IMR-90 (cell line): Measurements from ENCODE around the gene ADAMTS14. TPM values are rescaled to one million over a fixed set of nuclear protein-coding genes. Genes with fewer than 3 reads are reported as not detected.

Experiments
- ATAC-seq: fragments of 200-7000 bp; cut with Tn5 transposase; 2 replicates; pipeline ENCODE4 v1.9.1; 2020; ENCODE audit warnings: low read depth, mild to moderate bottlenecking, moderate library complexity
- BruUV-seq: library from RNA; stranded (reverse); fragments of 400-500 nt; replicated peaks from 2 replicates; lab custom pipeline; 2021; lab: Mats Ljungman, UMichigan
- CTCF ChIA-PET: fragments of 300-600 bp; formaldehyde crosslinking; extraction: SDS; loops from one replicate; lab custom pipeline; 2021; ENCODE audit warnings: antibody characterized with exemption; lab: Yijun Ruan, JAX
- POLR2A ChIA-PET: fragments of 300-600 bp; sonication (Branson Sonifier 250); formaldehyde crosslinking; loops from one replicate; lab custom pipeline; 2022; ENCODE audit warnings: antibody characterized with exemption; ENCODE audit not compliant: unreplicated experiment; lab: Charles Lee
- DNase-seq: peaks from one replicate; pipeline ENCODE4 v3.0.0; 2013
- H2AFZ ChIP-seq: replicated peaks from 2 replicates; pipeline ENCODE3; 2013; ENCODE audit warnings: low read length, mild to moderate bottlenecking; ENCODE audit not compliant: poor library complexity
- H2AK5ac ChIP-seq: 2 replicates; pipeline ENCODE4 v1.6.1; 2013; ENCODE audit warnings: low read depth, low read length, inconsistent platforms
- H2AK9ac ChIP-seq: replicated peaks from 2 replicates; pipeline ENCODE3; 2013; ENCODE audit warnings: mild to moderate bottlenecking, low read depth, low read length, moderate library complexity; ENCODE audit not compliant: poor library complexity
- H2BK120ac ChIP-seq: 2 replicates; pipeline ENCODE4 v1.6.1; 2013; ENCODE audit warnings: low read depth, low read length, inconsistent platforms
- H2BK15ac ChIP-seq: 3 replicates; pipeline ENCODE4 v1.6.1; 2013; ENCODE audit warnings: low read depth, low read length, inconsistent platforms
- H2BK20ac ChIP-seq: 2 replicates; pipeline ENCODE4 v1.6.1; 2013; ENCODE audit warnings: low read depth, mild to moderate bottlenecking, inconsistent platforms, low read length, moderate library complexity
- H2BK5ac ChIP-seq: 2 replicates; pipeline ENCODE4 v1.6.1; 2013; ENCODE audit warnings: mild to moderate bottlenecking, low read depth, low read length, inconsistent platforms; ENCODE audit not compliant: poor library complexity, severe bottlenecking
- H3K14ac ChIP-seq: replicated peaks from 2 replicates; pipeline ENCODE4 v1.6.1; 2013; ENCODE audit warnings: low read depth, low read length, inconsistent platforms
- H3K18ac ChIP-seq: 2 replicates; pipeline ENCODE4 v1.6.1; 2013; ENCODE audit warnings: low read depth, low read length, control low read depth
- H3K23ac ChIP-seq: 2 replicates; pipeline ENCODE4 v1.6.1; 2013; ENCODE audit warnings: low read depth, low read length, inconsistent platforms
- H3K27ac ChIP-seq: 2 replicates; pipeline ENCODE4 v1.5.1; 2013; ENCODE audit warnings: mild to moderate bottlenecking, control low read depth, low read length; ENCODE audit not compliant: insufficient read depth
- H3K27me3 ChIP-seq: 2 replicates; pipeline ENCODE4 v1.6.1; 2013; ENCODE audit warnings: low read length; ENCODE audit not compliant: control insufficient read depth, insufficient read depth
- H3K36me3 ChIP-seq: 2 replicates; pipeline ENCODE4 v1.6.1; 2013; ENCODE audit warnings: low read length, mixed read lengths; ENCODE audit not compliant: control insufficient read depth, insufficient read depth
- H3K4ac ChIP-seq: 2 replicates; pipeline ENCODE4 v1.6.1; 2013; ENCODE audit warnings: low read depth, low read length, inconsistent platforms
- H3K4me1 ChIP-seq: 2 replicates; pipeline ENCODE4 v1.6.1; 2013; ENCODE audit warnings: low read length, mixed read lengths; ENCODE audit not compliant: control insufficient read depth, insufficient read depth
- H3K4me2 ChIP-seq: 2 replicates; pipeline ENCODE4 v1.6.1; 2013; ENCODE audit warnings: low read depth, mild to moderate bottlenecking, control low read depth, low read length, moderate library complexity
- H3K4me3 ChIP-seq: 2 replicates; pipeline ENCODE4 v1.5.1; 2013; ENCODE audit warnings: low read depth, mild to moderate bottlenecking, control low read depth, low read length, moderate library complexity; ENCODE audit not compliant: insufficient read depth
- H3K56ac ChIP-seq: 2 replicates; pipeline ENCODE4 v1.6.1; 2013; ENCODE audit warnings: low read length, inconsistent platforms; ENCODE audit not compliant: insufficient read depth; ENCODE audit errors: extremely low read depth
- H3K79me1 ChIP-seq, 2 experiments: 2 replicates each; pipeline ENCODE4 v1.6.1; 2013; ENCODE audit warnings: low read length in 2 of 2, inconsistent platforms in 1 of 2, low read depth in 1 of 2
- H3K9ac ChIP-seq: 2 replicates; pipeline ENCODE4 v1.6.1; 2013; ENCODE audit warnings: low read depth, low read length, control low read depth
- H3K9me1 ChIP-seq: 2 replicates; pipeline ENCODE4 v1.6.1; 2013; ENCODE audit warnings: low read length, inconsistent platforms; ENCODE audit not compliant: insufficient read depth
- H3K9me3 ChIP-seq: 2 replicates; pipeline ENCODE4 v1.6.1; 2013; ENCODE audit warnings: low read length; ENCODE audit not compliant: control insufficient read depth, insufficient read depth
- H4K20me1 ChIP-seq: 2 replicates; pipeline ENCODE4 v1.6.1; 2013; ENCODE audit warnings: low read length, inconsistent platforms; ENCODE audit not compliant: insufficient read depth
- H4K5ac ChIP-seq: 2 replicates; pipeline ENCODE4 v1.6.1; 2013; ENCODE audit warnings: mild to moderate bottlenecking, low read depth, low read length, control low read depth
- H4K8ac ChIP-seq, 2 experiments: 2 replicates each; pipeline ENCODE4 v1.6.1; 2013; ENCODE audit warnings: low read depth in 2 of 2, low read length in 2 of 2, control low read depth in 1 of 2, inconsistent platforms in 1 of 2
- H4K91ac ChIP-seq: 2 replicates; pipeline ENCODE4 v1.6.1; 2013; ENCODE audit warnings: low read depth, low read length, inconsistent platforms; ENCODE audit not compliant: insufficient read depth
- BHLHE40 ChIP-seq: fragments of 150-350 bp; IDR thresholded peaks from 2 replicates; pipeline ENCODE4 v1.6.1; 2016; ENCODE audit warnings: mild to moderate bottlenecking, low read depth, low read length
- CEBPB ChIP-seq: IDR thresholded peaks from 2 replicates; pipeline ENCODE4 v1.6.1; 2012; ENCODE audit warnings: low read depth, low read length, improper control_type of control experiment
- MXI1 ChIP-seq: IDR thresholded peaks from 2 replicates; pipeline ENCODE4 v1.6.1; 2012; ENCODE audit warnings: low read depth, mild to moderate bottlenecking, low read length, moderate library complexity, borderline replicate concordance
- WGBS, 2 experiments: methylation state at CpG; one replicate each; pipeline versions ENCODE4 v1.1.5 to v1.1.7; 2013; ENCODE audit warnings: missing lambda C conversion rate in 2 of 2; ENCODE audit not compliant: insufficient read length in 1 of 2; ENCODE audit errors: extremely low coverage in 2 of 2; 5-methylcytosine and 5-hydroxymethylcytosine counted together
- dilution Hi-C: fragments of 300-500 bp; cut with HindIII; formaldehyde crosslinking; loops from one replicate; pipeline ENCODE4 v1.14.3; 2018; ENCODE audit warnings: low sequenced_read_pairs; ENCODE audit not compliant: unreplicated experiment
- in situ Hi-C: fragments of 300-500 bp; cut with MboI; formaldehyde crosslinking; loops from 3 replicates; pipeline ENCODE4 v1.14.3; 2019; ENCODE audit warnings: low sequenced_read_pairs, inconsistent platforms, mixed read lengths
- intact Hi-C: fragments of 100-400 bp; cut with micrococcal nuclease; formaldehyde crosslinking; loops from 2 replicates; pipeline ENCODE4 v1.10.0; 2022
- polyA plus RNA-seq, 3 experiments: library from polyadenylated mRNA; depleted of rRNA; stranded (reverse); fragments of >200 nt; gene quantifications; 2 replicates each; pipeline ENCODE4 v1.2.3, GENCODE V29; 2012; ENCODE audit warnings: low replicate concordance in 1 of 3
- total RNA-seq: library from RNA; depleted of rRNA; stranded (reverse); fragments of >200 nt; gene quantifications from 2 replicates; pipeline ENCODE4 v1.2.3, GENCODE V29; 2012

ADAMTS14 gene
- total and polyA plus RNA-seq, 2 of the 4 experiments (the other 2 are of a cell fraction), result under 0.01 to 0.31 TPM

DNA sequence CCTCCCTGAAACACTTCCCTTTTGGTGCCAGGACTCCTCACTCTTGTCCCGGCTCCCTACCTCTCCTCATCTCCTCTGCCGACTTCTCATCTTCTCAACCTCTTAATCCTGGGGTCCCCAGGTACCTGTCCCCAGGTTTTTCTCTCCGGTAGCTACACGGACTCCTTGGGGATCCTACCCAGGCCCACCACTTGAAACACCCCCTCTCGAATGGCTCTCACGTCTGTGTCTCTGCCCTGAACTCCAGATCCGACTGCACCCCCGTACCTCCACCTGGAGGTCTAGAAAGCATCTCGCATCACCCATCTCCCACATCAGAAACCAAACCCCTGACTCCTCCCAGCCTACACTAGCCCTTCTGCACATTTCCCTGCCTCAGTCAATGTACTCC is 108.1 kb downstream of the ADAMTS14 start:
- H3K27me3 ChIP-seq, result peaks cover 53% of the 10 kb centered on the region
- H2AK5ac ChIP-seq, result no peak overlapping the region
- H3K9me3 ChIP-seq, result no peaks in the 10 kb centered on the region
- dilution Hi-C loops (no loop called here), in situ Hi-C loops (no loop called here), intact Hi-C loops (no loop called here)
- DNase-seq (no peak), ATAC-seq (no peak)
- no peak overlapping the region for H3K4me3 ChIP-seq
- H3K27ac ChIP-seq, result no peak overlapping the region
- no peak for TF ChIP-seq BHLHE40
- no peak for TF ChIP-seq MXI1
- TF ChIP-seq CEBPB, result no peak
- H3K4ac ChIP-seq, result no peak overlapping the region
- BruUV-seq, result no TSS peak
- ChIA-PET CTCF (no interaction called here), POLR2A (no interaction called here)
- H3K9ac ChIP-seq, result no peak overlapping the region
- H3K4me2 ChIP-seq, result no peak overlapping the region
- no peak overlapping the region for H2BK120ac ChIP-seq
- no peaks in the 10 kb centered on the region for H3K4me1 ChIP-seq
- no peak overlapping the region for H3K56ac ChIP-seq
- H2AK9ac ChIP-seq, result no peak overlapping the region
- H3K79me1 ChIP-seq, result no peaks in the 10 kb centered on the region
- no peak overlapping the region for H2BK15ac ChIP-seq
- WGBS, 2 experiments, result 73% methylated on average over 7 of the region's 9 CpGs; no CpG with 5 or more reads in 1 of the 2 experiments
- H3K36me3 ChIP-seq, result no peaks in the 10 kb centered on the region
- no peak overlapping the region for H2BK20ac ChIP-seq
- H4K8ac ChIP-seq, result no peak overlapping the region
- H2AFZ ChIP-seq, result no peak overlapping the region
- H4K20me1 ChIP-seq, result no peaks in the 10 kb centered on the region
- H3K18ac ChIP-seq, result no peak overlapping the region
- H3K14ac ChIP-seq, result no peak overlapping the region
- H4K91ac ChIP-seq, result no peak overlapping the region
- no peak overlapping the region for H2BK5ac ChIP-seq
- H4K5ac ChIP-seq, result no peak overlapping the region
- H3K23ac ChIP-seq, result no peak overlapping the region
- no peaks in the 10 kb centered on the region for H3K9me1 ChIP-seq
